RWPE2 (cell line): ENCODE measurements around the gene TAP1.

Source experiments
- ATAC-seq: fragments of 200-7000 bp; cut with Tn5 transposase; 3 replicates; pipeline ENCODE4 v1.9.1; 2021; ENCODE audit warnings: low read depth
- DNase-seq: peaks from one replicate; pipeline ENCODE4 v3.0.0-alpha.2; 2020; ENCODE audit warnings: low spot score
- H3K27ac ChIP-seq: fragments of 450-650 bp; 2 replicates; pipeline ENCODE4 v1.5.1; 2017; ENCODE audit warnings: mild to moderate bottlenecking; ENCODE audit not compliant: poor library complexity, severe bottlenecking
- H3K27me3 ChIP-seq: fragments of 250-450 bp; sonication (Bioruptor Pico); 2 replicates; pipeline ENCODE4 v1.5.1; 2021; ENCODE audit warnings: mild to moderate bottlenecking, moderate library complexity; ENCODE audit not compliant: insufficient read depth, poor library complexity, severe bottlenecking
- H3K36me3 ChIP-seq: fragments of 250-450 bp; sonication (Bioruptor Pico); 2 replicates; pipeline ENCODE4 v1.5.1; 2020; ENCODE audit warnings: low read depth, mild to moderate bottlenecking, moderate library complexity
- H3K4me1 ChIP-seq: fragments of 250-450 bp; sonication (Bioruptor Pico); 2 replicates; pipeline ENCODE4 v1.5.1; 2021; ENCODE audit warnings: mild to moderate bottlenecking, moderate library complexity; ENCODE audit not compliant: insufficient read depth, poor library complexity, severe bottlenecking
- H3K4me3 ChIP-seq: fragments of 250-450 bp; sonication (Bioruptor Pico); 2 replicates; pipeline ENCODE4 v1.5.1; 2021; ENCODE audit warnings: mild to moderate bottlenecking, moderate library complexity; ENCODE audit not compliant: severe bottlenecking
- H3K9me3 ChIP-seq: fragments of 250-450 bp; sonication (Bioruptor Pico); 2 replicates; pipeline ENCODE4 v1.5.1; 2021; ENCODE audit warnings: mild to moderate bottlenecking, moderate library complexity; ENCODE audit not compliant: severe bottlenecking
- TF ChIP-seq, protein P1 (sequence below): fragments of 450-650 bp; IDR thresholded peaks from one replicate; pipeline ENCODE4 v1.5.1; 2017; ENCODE audit warnings: mild to moderate bottlenecking, moderate library complexity; ENCODE audit not compliant: poor library complexity, severe bottlenecking

TAP1 gene

DNA sequence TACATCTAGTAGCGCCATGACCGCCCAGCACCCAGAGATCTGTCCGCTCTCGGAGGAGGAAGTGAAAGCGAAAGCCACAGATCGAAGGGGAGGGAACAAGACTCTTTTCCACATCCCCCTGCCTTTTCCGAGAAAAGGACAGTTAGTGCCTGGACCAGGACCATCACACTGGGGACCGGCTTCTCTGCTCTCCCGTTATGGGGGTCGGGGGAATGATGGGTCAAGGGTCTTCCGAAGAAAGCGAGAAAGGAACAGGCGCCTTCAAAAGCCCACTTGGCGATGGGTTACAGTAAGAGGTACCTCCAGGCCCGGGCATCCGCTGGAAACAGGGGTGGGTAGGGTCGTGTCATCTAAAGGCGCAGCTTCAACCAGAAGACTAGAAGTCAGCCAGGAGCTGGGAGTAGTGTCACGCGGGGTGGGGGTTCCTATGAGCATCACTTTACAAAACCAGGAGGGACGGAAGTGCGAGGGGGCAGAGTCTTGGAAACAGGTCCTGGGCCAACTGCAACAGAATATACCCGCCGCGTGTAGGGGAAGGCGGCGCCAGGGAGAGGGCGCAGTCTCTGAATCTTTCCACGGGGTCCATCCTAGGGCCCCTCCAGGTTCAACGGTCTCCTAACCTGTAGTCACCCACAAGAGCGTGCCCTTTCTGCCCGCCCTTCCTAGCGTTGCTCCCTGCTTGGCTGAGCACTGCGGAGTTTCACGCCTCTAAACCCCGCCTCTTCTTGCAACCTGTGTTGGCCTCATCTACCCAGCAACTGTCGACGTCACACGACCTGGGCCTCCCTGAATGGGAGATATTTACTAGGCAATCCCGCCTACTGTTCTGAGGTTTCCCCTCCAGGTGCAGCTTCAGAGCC is 9.3 kb downstream of the TAP1 start, which contains the start of gene PSMB8:
TSS of gene PSMB8 (minus strand) at position 69 of the 860 bp plus-strand sequence. CDS start at position 18, 51 bp downstream.
- ATAC-seq (peak; percentile 94), DNase-seq (peak; percentile 95)
- Histone ChIP-seq H3K4me3 (peak within 1 kb of the TSS; percentile 62), H3K4me1 (peaks cover 4% of the 10 kb centered on the region), H3K27me3 (no peaks in the 10 kb centered on the region), H3K9me3 (no peaks in the 10 kb centered on the region), H3K27ac (peak within 1 kb of the TSS; percentile 50), H3K36me3 (peaks cover 44% of the 10 kb centered on the region)
- TF ChIP-seq, protein P1, sequence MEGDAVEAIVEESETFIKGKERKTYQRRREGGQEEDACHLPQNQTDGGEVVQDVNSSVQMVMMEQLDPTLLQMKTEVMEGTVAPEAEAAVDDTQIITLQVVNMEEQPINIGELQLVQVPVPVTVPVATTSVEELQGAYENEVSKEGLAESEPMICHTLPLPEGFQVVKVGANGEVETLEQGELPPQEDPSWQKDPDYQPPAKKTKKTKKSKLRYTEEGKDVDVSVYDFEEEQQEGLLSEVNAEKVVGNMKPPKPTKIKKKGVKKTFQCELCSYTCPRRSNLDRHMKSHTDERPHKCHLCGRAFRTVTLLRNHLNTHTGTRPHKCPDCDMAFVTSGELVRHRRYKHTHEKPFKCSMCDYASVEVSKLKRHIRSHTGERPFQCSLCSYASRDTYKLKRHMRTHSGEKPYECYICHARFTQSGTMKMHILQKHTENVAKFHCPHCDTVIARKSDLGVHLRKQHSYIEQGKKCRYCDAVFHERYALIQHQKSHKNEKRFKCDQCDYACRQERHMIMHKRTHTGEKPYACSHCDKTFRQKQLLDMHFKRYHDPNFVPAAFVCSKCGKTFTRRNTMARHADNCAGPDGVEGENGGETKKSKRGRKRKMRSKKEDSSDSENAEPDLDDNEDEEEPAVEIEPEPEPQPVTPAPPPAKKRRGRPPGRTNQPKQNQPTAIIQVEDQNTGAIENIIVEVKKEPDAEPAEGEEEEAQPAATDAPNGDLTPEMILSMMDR = no peak

DNA sequence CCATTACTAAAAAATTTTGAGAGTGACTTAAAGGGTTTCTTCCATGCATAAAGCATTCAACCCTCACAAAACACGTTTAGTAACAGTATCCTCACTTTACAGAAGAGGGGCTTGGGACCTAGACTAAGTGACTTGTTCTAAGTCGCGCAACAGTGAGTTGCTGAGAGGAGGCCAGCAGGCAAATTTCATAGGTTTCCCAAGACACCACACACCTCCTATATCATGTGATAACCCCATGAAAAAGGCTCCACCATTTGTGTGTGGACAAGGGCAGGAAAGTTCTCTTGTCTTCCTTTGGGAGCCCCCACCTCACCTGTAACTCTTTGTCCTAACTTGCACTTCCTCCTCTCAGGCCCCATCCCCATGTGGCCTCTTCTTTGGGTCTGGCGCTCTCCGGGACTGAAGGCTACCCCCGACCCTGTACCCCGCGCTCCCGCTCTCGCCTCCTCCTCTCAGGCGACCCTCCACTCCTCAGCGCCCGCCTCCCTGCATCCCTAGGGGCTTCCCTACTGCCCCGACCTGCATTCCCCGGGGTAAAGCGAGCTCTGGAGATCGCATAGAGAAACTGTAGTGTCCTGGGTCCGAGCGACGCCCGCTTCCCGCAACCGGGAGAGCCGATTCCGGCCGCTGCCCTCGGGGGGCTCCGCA is 10.0 kb downstream of the TAP1 start:
- peaks cover 42% of the 10 kb centered on the region for H3K36me3 ChIP-seq

DNA sequence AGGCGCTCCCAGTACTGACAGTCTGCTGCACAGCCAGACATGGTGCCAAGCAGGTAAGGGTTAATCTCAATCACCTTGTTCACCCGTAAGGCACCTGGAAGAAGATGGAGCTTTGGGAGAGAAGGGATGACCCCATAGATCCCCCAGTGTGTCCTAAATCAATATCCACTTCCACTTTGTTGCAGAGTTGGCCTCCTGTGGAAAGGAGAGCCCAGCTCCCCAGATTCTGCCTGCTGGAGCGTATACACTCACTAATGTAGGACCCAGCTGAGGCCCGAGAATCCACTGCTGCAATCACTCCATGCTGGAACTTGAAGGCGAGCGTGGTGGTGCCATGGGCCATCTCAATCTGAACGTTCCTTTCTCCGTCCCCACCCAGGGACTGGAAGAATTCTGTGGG is 10.8 kb downstream of the TAP1 start:
- DNase-seq (no peak), ATAC-seq (no peak)
- no peaks in the 10 kb centered on the region for H3K9me3 ChIP-seq
- peaks cover 4% of the 10 kb centered on the region for H3K4me1 ChIP-seq
- no peaks in the 10 kb centered on the region for H3K27me3 ChIP-seq
- no peak overlapping the region for H3K4me3 ChIP-seq
- H3K36me3 ChIP-seq = peaks cover 34% of the 10 kb centered on the region
- no peak overlapping the region for H3K27ac ChIP-seq
- TF ChIP-seq, protein P1 = no peak

More for the DNA sequence above, 10.0 kb downstream of the TAP1 start:
- ATAC-seq (no peak), DNase-seq (no peak)
- Histone ChIP-seq H3K9me3 (no peaks in the 10 kb centered on the region), H3K4me3 (peak overlapping the region; percentile 62), H3K27ac (peak overlapping the region; percentile 50), H3K4me1 (peaks cover 4% of the 10 kb centered on the region), H3K27me3 (no peaks in the 10 kb centered on the region)
- TF ChIP-seq, protein P1 = no peak

DNA sequence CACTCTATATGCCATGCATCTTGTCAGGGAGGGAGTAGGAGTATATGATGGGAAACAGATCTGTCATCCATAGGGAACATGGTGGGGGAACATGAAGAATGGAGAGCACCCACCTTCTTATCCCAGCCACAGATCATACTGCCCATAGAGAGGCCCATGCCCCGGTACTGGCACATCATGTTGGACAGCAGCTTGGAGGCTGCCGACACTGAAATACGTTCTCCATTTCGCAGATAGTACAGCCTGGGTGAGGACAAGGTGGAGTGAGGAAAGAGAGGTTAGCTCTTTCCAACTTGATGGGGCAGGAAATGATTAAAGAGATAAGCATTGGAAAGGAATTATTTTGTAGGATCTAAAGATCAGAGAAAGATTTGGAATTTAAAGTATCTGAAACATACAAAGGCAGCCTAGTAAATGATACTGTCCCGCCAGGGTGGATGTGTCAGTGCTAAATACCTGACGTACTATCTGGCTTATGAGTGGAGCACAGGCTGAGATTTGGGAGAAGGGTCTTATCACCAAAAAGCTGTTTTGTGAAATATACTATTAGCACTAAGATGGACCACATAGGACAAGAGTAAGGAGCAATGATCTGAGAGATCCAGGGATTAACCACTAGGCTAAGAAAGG is 11.4 kb downstream of the TAP1 start:
- Histone ChIP-seq H3K4me1 (peaks cover 4% of the 10 kb centered on the region), H3K36me3 (peaks cover 34% of the 10 kb centered on the region), H3K4me3 (no peak overlapping the region), H3K27ac (no peak overlapping the region), H3K27me3 (no peaks in the 10 kb centered on the region), H3K9me3 (no peaks in the 10 kb centered on the region)
- TF ChIP-seq, protein P1 = no peak
- no peak for DNase-seq
- ATAC-seq = no peak
